Mesenchymal stem cell (in vitro differentiated cells and primary cell): ENCODE data around the gene NAALAD2.

ENCODE experiments used
- DNase-seq: peaks from one replicate; pipeline ENCODE4 v3.0.0-alpha.2; 2013
- H2AFZ ChIP-seq: one replicate; pipeline ENCODE4 v1.6.1; 2013; ENCODE audit warnings: low read depth, mild to moderate bottlenecking, control low read depth, inconsistent platforms, low read length, moderate library complexity
- H2AK5ac ChIP-seq: 2 replicates; pipeline ENCODE4 v1.6.1; 2013; ENCODE audit warnings: low read length, moderate library complexity, mild to moderate bottlenecking, inconsistent platforms; ENCODE audit not compliant: severe bottlenecking
- H2BK120ac ChIP-seq: one replicate; pipeline ENCODE4 v1.6.1; 2013; ENCODE audit warnings: low read depth, mild to moderate bottlenecking, inconsistent platforms, low read length, moderate library complexity
- H2BK12ac ChIP-seq, 2 experiments: one replicate each; pipeline ENCODE4 v1.6.1; 2013; ENCODE audit warnings: inconsistent platforms in 2 of 2, low read length in 2 of 2, mild to moderate bottlenecking in 2 of 2, moderate library complexity in 2 of 2, control low read depth in 1 of 2
- H2BK15ac ChIP-seq: one replicate; pipeline ENCODE4 v1.6.1; 2013; ENCODE audit warnings: mild to moderate bottlenecking, low read depth, inconsistent platforms; ENCODE audit not compliant: poor library complexity, severe bottlenecking
- H2BK5ac ChIP-seq: 2 replicates; pipeline ENCODE4 v1.6.1; 2013; ENCODE audit warnings: low read depth, mild to moderate bottlenecking, low read length, control low read depth, inconsistent platforms; ENCODE audit not compliant: poor library complexity, severe bottlenecking
- H3K14ac ChIP-seq, 2 experiments: one replicate each; pipeline ENCODE4 v1.6.1; 2013; ENCODE audit warnings: inconsistent platforms in 2 of 2, low read length in 2 of 2, control low read depth in 1 of 2, mild to moderate bottlenecking in 1 of 2, moderate library complexity in 1 of 2
- H3K18ac ChIP-seq, 2 experiments: one replicate each; pipeline ENCODE4 v1.6.1; 2013; ENCODE audit warnings: inconsistent platforms in 2 of 2, low read length in 2 of 2, control low read depth in 1 of 2, low read depth in 1 of 2, mild to moderate bottlenecking in 1 of 2
- H3K23ac ChIP-seq, 2 experiments: one replicate each; pipeline ENCODE4 v1.6.1; 2013; ENCODE audit warnings: inconsistent platforms in 2 of 2, low read length in 2 of 2, mild to moderate bottlenecking in 2 of 2, moderate library complexity in 2 of 2, control low read depth in 1 of 2
- H3K27ac ChIP-seq: 2 replicates; pipeline ENCODE4 v1.5.1; 2013; ENCODE audit warnings: mild to moderate bottlenecking, moderate library complexity, low read length, control low read depth, inconsistent platforms; ENCODE audit not compliant: poor library complexity, severe bottlenecking
- H3K27me3 ChIP-seq, 2 experiments: 2 replicates each; pipeline versions ENCODE4 v1.6.1 to v1.7.0; 2013; ENCODE audit warnings: low read length in 2 of 2, mild to moderate bottlenecking in 2 of 2, moderate library complexity in 2 of 2, control low read depth in 1 of 2, inconsistent platforms in 1 of 2; ENCODE audit not compliant: control insufficient read depth in 1 of 2, insufficient read depth in 1 of 2
- H3K36me3 ChIP-seq, 2 experiments: 2 replicates each; pipeline versions ENCODE4 v1.6.1 to v1.7.0; 2013; ENCODE audit warnings: low read length in 2 of 2, control low read depth in 1 of 2, inconsistent platforms in 1 of 2, low read depth in 1 of 2, mild to moderate bottlenecking in 1 of 2; ENCODE audit not compliant: insufficient read depth in 2 of 2, control insufficient read depth in 1 of 2
- H3K4ac ChIP-seq, 2 experiments: one replicate each; pipeline ENCODE4 v1.6.1; 2013; ENCODE audit warnings: inconsistent platforms in 2 of 2, low read length in 2 of 2, mild to moderate bottlenecking in 2 of 2, moderate library complexity in 2 of 2, control low read depth in 1 of 2, low read depth in 1 of 2
- H3K4me1 ChIP-seq: 2 replicates; pipeline ENCODE4 v1.6.1; 2013; ENCODE audit warnings: low read depth, low read length, control low read depth; ENCODE audit not compliant: control insufficient read depth, insufficient read depth
- H3K4me2 ChIP-seq: 2 replicates; pipeline ENCODE4 v1.6.1; 2013; ENCODE audit warnings: low read length, mild to moderate bottlenecking, inconsistent platforms; ENCODE audit not compliant: poor library complexity, severe bottlenecking
- H3K4me3 ChIP-seq, 2 experiments: 2 replicates each; pipeline versions ENCODE4 v1.5.1 to v1.7.0; 2013; ENCODE audit warnings: low read length in 2 of 2, mild to moderate bottlenecking in 2 of 2, control low read depth in 1 of 2, low read depth in 1 of 2; ENCODE audit not compliant: insufficient read depth in 1 of 2
- H3K79me1 ChIP-seq: replicated peaks from 2 replicates; pipeline ENCODE4 v1.6.1; 2013; ENCODE audit warnings: mild to moderate bottlenecking, control low read depth, low read length, inconsistent platforms; ENCODE audit not compliant: poor library complexity, severe bottlenecking
- H3K9ac ChIP-seq: 2 replicates; pipeline ENCODE4 v1.7.0; 2013; ENCODE audit warnings: mild to moderate bottlenecking, low read length, moderate library complexity
- H3K9me3 ChIP-seq: 2 replicates; pipeline ENCODE4 v1.7.0; 2013; ENCODE audit warnings: mild to moderate bottlenecking, low read length; ENCODE audit not compliant: control insufficient read depth
- H4K8ac ChIP-seq: one replicate; pipeline ENCODE4 v1.6.1; 2013; ENCODE audit warnings: inconsistent platforms, mild to moderate bottlenecking, low read length, moderate library complexity
- H4K91ac ChIP-seq: one replicate; pipeline ENCODE4 v1.6.1; 2013; ENCODE audit warnings: mild to moderate bottlenecking, low read length, inconsistent platforms
- WGBS: methylation state at CpG from one replicate; pipeline ENCODE4 v1.1.7; 2013; ENCODE audit warnings: mixed read lengths; 5-methylcytosine and 5-hydroxymethylcytosine counted together

Gene NAALAD2

GRCh38 chr11:90171359-90171758 lies 36.9 kb downstream of the NAALAD2 start:
- no peak overlapping the region for H2AFZ ChIP-seq
- H3K4me3 ChIP-seq = no peak overlapping the region
- H3K9me3 ChIP-seq = no peaks in the 10 kb centered on the region
- H2BK120ac ChIP-seq = no peak overlapping the region
- H3K4me1 ChIP-seq = peaks cover 1% of the 10 kb centered on the region
- no peak overlapping the region for H2BK15ac ChIP-seq
- H3K4ac ChIP-seq = no peak overlapping the region
- peaks cover 0 to 11% of the 10 kb centered on the region in 2 experiments for H3K36me3 ChIP-seq
- H4K8ac ChIP-seq = no peak overlapping the region
- no peak overlapping the region for H3K27ac ChIP-seq
- no peak overlapping the region for H2BK12ac ChIP-seq
- no peaks in the 10 kb centered on the region for H3K79me1 ChIP-seq
- H2BK5ac ChIP-seq = no peak overlapping the region
- no peak for DNase-seq
- H3K27me3 ChIP-seq = no peaks in the 10 kb centered on the region
- no peak overlapping the region for H2AK5ac ChIP-seq
- H3K14ac ChIP-seq = no peak overlapping the region
- H3K9ac ChIP-seq = no peak overlapping the region
- H4K91ac ChIP-seq = no peak overlapping the region
- H3K4me2 ChIP-seq = no peak overlapping the region
- H3K18ac ChIP-seq = no peak overlapping the region
- no peak overlapping the region for H3K23ac ChIP-seq

- no peak overlapping the region for H3K23ac ChIP-seq
- no peak overlapping the region for H3K18ac ChIP-seq
- no peak overlapping the region for H2BK15ac ChIP-seq
- no peak overlapping the region for H2BK5ac ChIP-seq
- no peak overlapping the region for H3K4me2 ChIP-seq
- H2AFZ ChIP-seq = no peak overlapping the region
- H3K36me3 ChIP-seq = no peaks in the 10 kb centered on the region
- no peak overlapping the region for H4K91ac ChIP-seq
- no peak overlapping the region for H2BK12ac ChIP-seq
- DNase-seq = no peak
- no peak overlapping the region for H4K8ac ChIP-seq
- no peaks in the 10 kb centered on the region for H3K9me3 ChIP-seq
- no peak overlapping the region for H2AK5ac ChIP-seq
- no peak overlapping the region for H3K9ac ChIP-seq
- no peaks in the 10 kb centered on the region for H3K27me3 ChIP-seq
- H3K4ac ChIP-seq = no peak overlapping the region
- no peaks in the 10 kb centered on the region for H3K79me1 ChIP-seq
- H3K4me1 ChIP-seq = peaks cover 1% of the 10 kb centered on the region
- no peak overlapping the region for H2BK120ac ChIP-seq
- no peak overlapping the region for H3K14ac ChIP-seq
- WGBS = 100% methylated on average over 1 of the region's 1 CpG
- H3K27ac ChIP-seq = no peak overlapping the region
- no peak overlapping the region for H3K4me3 ChIP-seq
Observed at GRCh38 chr11:90176069-90176468, 41.6 kb downstream of the NAALAD2 start.

DNA sequence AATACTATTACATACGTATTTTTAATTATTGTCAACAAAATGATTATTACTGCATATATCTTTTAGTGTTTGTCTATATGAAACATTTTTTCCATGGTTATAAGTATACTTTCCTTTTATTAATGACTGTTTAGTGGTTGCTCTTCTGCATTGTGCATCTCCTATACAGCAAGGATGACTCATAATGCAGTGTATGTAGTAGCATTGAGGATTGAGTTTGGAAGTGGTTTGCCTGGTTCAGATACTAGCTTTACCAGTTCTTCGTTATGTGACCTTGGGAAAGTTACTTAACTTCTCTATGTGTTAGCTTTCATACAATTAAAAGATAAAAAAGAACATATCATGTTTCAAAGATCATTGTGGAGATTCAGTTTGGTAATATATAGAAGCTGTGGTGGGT lies 44.3 kb downstream of the NAALAD2 start:
- Histone ChIP-seq H3K36me3 (no peaks in the 10 kb centered on the region), H2BK120ac (no peak overlapping the region), H3K79me1 (no peaks in the 10 kb centered on the region), H3K4ac (no peak overlapping the region), H3K27me3 (no peaks in the 10 kb centered on the region), H2AFZ (no peak overlapping the region), H4K8ac (no peak overlapping the region), H3K4me2 (no peak overlapping the region), H3K27ac (no peak overlapping the region), H3K4me3 (no peak overlapping the region), H3K18ac (no peak overlapping the region), H2BK12ac (no peak overlapping the region), H3K9me3 (no peaks in the 10 kb centered on the region), H3K14ac (no peak overlapping the region), H4K91ac (no peak overlapping the region), H2BK15ac (no peak overlapping the region), H3K23ac (no peak overlapping the region), H3K9ac (no peak overlapping the region), H2AK5ac (no peak overlapping the region), H3K4me1 (peaks cover 1% of the 10 kb centered on the region), H2BK5ac (no peak overlapping the region)
- DNase-seq = no peak
- no CpG with 5 or more reads among the region's 2 CpGs for WGBS

GRCh38 chr11:90179923-90180322 lies 45.5 kb downstream of the NAALAD2 start:
- Histone ChIP-seq H3K9me3 (no peaks in the 10 kb centered on the region), H3K36me3 (no peaks in the 10 kb centered on the region), H3K9ac (no peak overlapping the region), H3K4me3 (no peak overlapping the region), H3K27me3 (no peaks in the 10 kb centered on the region), H2BK120ac (no peak overlapping the region), H2BK15ac (no peak overlapping the region), H3K4me1 (peaks cover 1% of the 10 kb centered on the region), H2BK12ac (no peak overlapping the region), H3K14ac (no peak overlapping the region), H3K27ac (no peak overlapping the region), H2BK5ac (no peak overlapping the region), H3K23ac (no peak overlapping the region), H2AFZ (no peak overlapping the region), H2AK5ac (no peak overlapping the region), H3K79me1 (no peaks in the 10 kb centered on the region), H3K4me2 (no peak overlapping the region), H4K91ac (no peak overlapping the region), H3K4ac (no peak overlapping the region), H4K8ac (no peak overlapping the region), H3K18ac (no peak overlapping the region)
- WGBS = 100% methylated on average over 2 of the region's 2 CpGs
- DNase-seq = no peak
